SU-DHL-6 (cell line): Measurements from ENCODE around the gene SMIM41.

Source experiments
- EZH2phosphoT487 ChIP-seq: fragments of 200-600 bp; sonication (generic), shearing (Covaris generic); conservative IDR thresholded peaks from 2 replicates; pipeline ENCODE4 v1.6.1; 2018; ENCODE audit warnings: mild to moderate bottlenecking, antibody characterized with exemption, low read length, moderate library complexity, mixed read lengths
- TF ChIP-seq, protein P1 (sequence below): fragments of 200-600 bp; sonication (generic); IDR thresholded peaks from one replicate; pipeline ENCODE4 v1.5.1; 2017; ENCODE audit warnings: antibody characterized with exemption, mild to moderate bottlenecking, low read length, moderate library complexity; ENCODE audit not compliant: insufficient read depth, poor library complexity, severe bottlenecking

DNA sequence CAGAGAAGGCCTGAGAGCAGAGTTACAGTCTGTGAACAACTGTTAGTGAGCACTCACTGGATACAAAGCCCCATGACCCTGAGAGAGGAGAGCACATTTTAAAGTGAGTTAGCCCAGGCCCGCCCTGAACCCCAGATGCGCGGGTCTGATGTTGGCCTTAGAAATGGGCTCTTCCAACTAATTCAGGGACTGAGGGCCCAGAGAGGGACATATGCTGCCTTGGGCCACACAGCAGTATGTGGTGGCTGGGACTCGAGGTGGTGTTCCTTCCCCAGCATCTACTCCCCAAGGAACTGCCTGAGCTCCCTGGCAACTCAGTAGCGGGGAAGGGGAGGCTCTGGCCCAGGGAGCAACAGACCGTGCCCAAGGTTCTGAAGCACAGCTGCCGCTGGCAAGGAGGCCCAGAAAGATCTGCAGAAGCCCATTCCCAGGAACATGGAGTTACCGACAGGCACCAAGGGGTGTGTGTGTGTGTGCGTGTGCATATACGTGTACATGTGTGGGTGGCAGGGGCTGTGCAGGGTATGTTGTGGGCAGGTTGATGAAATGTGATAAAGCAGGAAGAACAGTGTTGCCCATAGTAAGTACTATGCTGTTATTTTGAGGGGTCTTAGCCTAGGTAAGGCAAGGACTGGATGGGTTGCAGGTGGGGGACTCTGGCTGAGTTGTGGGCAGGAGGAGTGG lies 71.8 kb downstream of the SMIM41 start:
- TF ChIP-seq, protein P1, sequence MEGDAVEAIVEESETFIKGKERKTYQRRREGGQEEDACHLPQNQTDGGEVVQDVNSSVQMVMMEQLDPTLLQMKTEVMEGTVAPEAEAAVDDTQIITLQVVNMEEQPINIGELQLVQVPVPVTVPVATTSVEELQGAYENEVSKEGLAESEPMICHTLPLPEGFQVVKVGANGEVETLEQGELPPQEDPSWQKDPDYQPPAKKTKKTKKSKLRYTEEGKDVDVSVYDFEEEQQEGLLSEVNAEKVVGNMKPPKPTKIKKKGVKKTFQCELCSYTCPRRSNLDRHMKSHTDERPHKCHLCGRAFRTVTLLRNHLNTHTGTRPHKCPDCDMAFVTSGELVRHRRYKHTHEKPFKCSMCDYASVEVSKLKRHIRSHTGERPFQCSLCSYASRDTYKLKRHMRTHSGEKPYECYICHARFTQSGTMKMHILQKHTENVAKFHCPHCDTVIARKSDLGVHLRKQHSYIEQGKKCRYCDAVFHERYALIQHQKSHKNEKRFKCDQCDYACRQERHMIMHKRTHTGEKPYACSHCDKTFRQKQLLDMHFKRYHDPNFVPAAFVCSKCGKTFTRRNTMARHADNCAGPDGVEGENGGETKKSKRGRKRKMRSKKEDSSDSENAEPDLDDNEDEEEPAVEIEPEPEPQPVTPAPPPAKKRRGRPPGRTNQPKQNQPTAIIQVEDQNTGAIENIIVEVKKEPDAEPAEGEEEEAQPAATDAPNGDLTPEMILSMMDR = no peak
- TF ChIP-seq EZH2phosphoT487 = no peak
